Esophagus muscularis mucosa (tissue), 3 donors: Measurements from ENCODE around the gene LRRC61.
"Not testable (repeated sequence)": the region's sequence is repeated elsewhere in the genome, so short reads cannot be mapped to it uniquely, and the experiment has no call there.

ENCODE experiments used
- POLR2A ChIP-seq: fragments of 450-650 bp; IDR thresholded peaks from one replicate; pipeline ENCODE4 v1.6.1; 2017; ENCODE audit warnings: antibody characterized with exemption, moderate library complexity, mild to moderate bottlenecking, low read depth
- TF ChIP-seq, protein P1 (sequence below), 3 experiments: fragments of 200-600 bp in 2 of 3; fragments of 450-650 bp in 1 of 3; sonication (generic) in 2 of 3; IDR thresholded peaks; one replicate each; pipeline ENCODE4 v1.5.1; 2017 to 2019; ENCODE audit warnings: antibody characterized with exemption in 3 of 3, mild to moderate bottlenecking in 2 of 3, moderate library complexity in 1 of 3

DNA sequence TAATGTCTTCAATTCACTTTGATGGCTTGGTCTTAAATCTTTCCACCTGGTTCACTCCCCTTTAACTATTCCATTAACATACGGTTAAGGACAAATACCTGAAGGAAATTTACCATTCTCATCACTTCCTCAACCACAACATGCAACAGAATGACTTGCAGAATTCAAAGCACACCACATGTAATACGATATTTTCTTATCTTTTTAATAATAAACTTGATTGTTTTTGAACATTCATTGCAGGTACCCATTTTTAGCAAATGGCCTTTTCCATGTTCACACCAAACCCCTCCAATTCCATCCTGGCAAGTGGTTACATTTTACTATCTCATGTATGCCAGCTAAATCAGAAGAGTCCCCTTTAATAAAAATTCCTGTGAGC is 17.3 kb upstream of the LRRC61 start:
- TF ChIP-seq POLR2A, result not testable (repeated sequence)
- TF ChIP-seq, protein P1, sequence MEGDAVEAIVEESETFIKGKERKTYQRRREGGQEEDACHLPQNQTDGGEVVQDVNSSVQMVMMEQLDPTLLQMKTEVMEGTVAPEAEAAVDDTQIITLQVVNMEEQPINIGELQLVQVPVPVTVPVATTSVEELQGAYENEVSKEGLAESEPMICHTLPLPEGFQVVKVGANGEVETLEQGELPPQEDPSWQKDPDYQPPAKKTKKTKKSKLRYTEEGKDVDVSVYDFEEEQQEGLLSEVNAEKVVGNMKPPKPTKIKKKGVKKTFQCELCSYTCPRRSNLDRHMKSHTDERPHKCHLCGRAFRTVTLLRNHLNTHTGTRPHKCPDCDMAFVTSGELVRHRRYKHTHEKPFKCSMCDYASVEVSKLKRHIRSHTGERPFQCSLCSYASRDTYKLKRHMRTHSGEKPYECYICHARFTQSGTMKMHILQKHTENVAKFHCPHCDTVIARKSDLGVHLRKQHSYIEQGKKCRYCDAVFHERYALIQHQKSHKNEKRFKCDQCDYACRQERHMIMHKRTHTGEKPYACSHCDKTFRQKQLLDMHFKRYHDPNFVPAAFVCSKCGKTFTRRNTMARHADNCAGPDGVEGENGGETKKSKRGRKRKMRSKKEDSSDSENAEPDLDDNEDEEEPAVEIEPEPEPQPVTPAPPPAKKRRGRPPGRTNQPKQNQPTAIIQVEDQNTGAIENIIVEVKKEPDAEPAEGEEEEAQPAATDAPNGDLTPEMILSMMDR (IDR thresholded peaks at IDR 0.05), result not testable (repeated sequence)
